ENCODE data around the gene WSCD2.

WSCD2 gene
- total RNA-seq = 0 to 0.18 (median 0) reads per million in 4 experiments

GRCh38 chr12:108129017-108129812, at the start of gene WSCD2:
WSCD2 (plus strand) TSS chr12:108129288; CDS start chr12:108195833, 66,545 bp downstream.
- no peak for DNase-seq

- DNase-seq = no peak
These were observed 49.4 kb upstream of the WSCD2 start for GRCh38 chr12:108079721-108080120.

- no peak for DNase-seq
These were observed 48.7 kb upstream of the WSCD2 start for GRCh38 chr12:108080363-108080762.

GRCh38 chr12:108082485-108082884, 46.6 kb upstream of the WSCD2 start:
- DNase-seq = no peak

GRCh38 chr12:108087900-108088299, 41.2 kb upstream of the WSCD2 start:
- DNase-seq = no peak

- no peak for DNase-seq
These were observed 38.8 kb upstream of the WSCD2 start for GRCh38 chr12:108090107-108090899.

GRCh38 chr12:108090932-108091678, 38.0 kb upstream of the WSCD2 start:
- no peak for DNase-seq

GRCh38 chr12:108091679-108092051, 37.4 kb upstream of the WSCD2 start:
- DNase-seq = no peak

GRCh38 chr12:108093209-108093608, 35.9 kb upstream of the WSCD2 start:
- DNase-seq = no peak

- no peak for DNase-seq
These were observed 34.9 kb upstream of the WSCD2 start for GRCh38 chr12:108094056-108094649.

- no peak for DNase-seq
These were observed 31.8 kb upstream of the WSCD2 start for GRCh38 chr12:108097160-108097911.

GRCh38 chr12:108098374-108098773, 30.7 kb upstream of the WSCD2 start:
- DNase-seq = no peak

GRCh38 chr12:108099073-108099472, 30.0 kb upstream of the WSCD2 start:
- DNase-seq = no peak

GRCh38 chr12:108099778-108100489, 29.2 kb upstream of the WSCD2 start:
- DNase-seq = no peak

GRCh38 chr12:108101605-108102175, 27.4 kb upstream of the WSCD2 start:
- no peak for DNase-seq

- DNase-seq = no peak
These were observed 26.7 kb upstream of the WSCD2 start for GRCh38 chr12:108102363-108102762.

- no peak for DNase-seq
These were observed 26.0 kb upstream of the WSCD2 start for GRCh38 chr12:108103087-108103486.

- no peak for DNase-seq
These were observed 25.6 kb upstream of the WSCD2 start for GRCh38 chr12:108103517-108103916.

GRCh38 chr12:108104657-108105056, 24.4 kb upstream of the WSCD2 start:
- no peak for DNase-seq

- no peak for DNase-seq
These were observed 22.5 kb upstream of the WSCD2 start for GRCh38 chr12:108106599-108106998.

GRCh38 chr12:108107293-108107692, 21.8 kb upstream of the WSCD2 start:
- DNase-seq = no peak

Measured in effector CD8-positive, alpha-beta T cell (primary cell).